ENCODE results near the gene LRRC8A. TPM values are rescaled to one million over a fixed set of nuclear protein-coding genes. Genes with fewer than 3 reads are reported as not detected.
"Not testable (repeated sequence)": the region's sequence is repeated elsewhere in the genome, so short reads cannot be mapped to it uniquely, and the experiment has no call there.

The LRRC8A gene
- total and polyA plus RNA-seq, 7 donors = 11.6 to 71.5 (median 16.4) TPM

- H3K4me3 ChIP-seq = peak overlapping the region; percentile 99
- peaks cover 8% of the 10 kb centered on the region for H3K4me1 ChIP-seq
- intact Hi-C loops (cut with DNase I) = loop anchor here in 1 of 2 donors (5.0 to 10.0 kb wide), 2 partner anchors 81 to 221 kb away; partner anchors contain the start of genes SH3GLB2 and ZDHHC12
- DNase-seq (peak in 1 of 2 donors; percentile 28), ATAC-seq (no peak)
- TF ChIP-seq CTCF (IDR thresholded peaks at IDR 0.05) = no peak
- no peak overlapping the region for H3K27ac ChIP-seq
- H3K27me3 ChIP-seq (ENCODE audit: insufficient read depth in 3 of 3, low read length in 2 of 3) = no peaks in the 10 kb centered on the region
- WGBS, 3 donors = 94 to 97% (median 96%) methylated on average over 19 of the region's 19 CpGs
- peaks cover 0 to 44% of the 10 kb centered on the region in 2 donors for H3K36me3 ChIP-seq (ENCODE audit: insufficient read depth in 1 of 2, low read depth in 1 of 2)
- H3K9me3 ChIP-seq = no peaks in the 10 kb centered on the region
Observed at GRCh38 chr9:128945798-128946501, 64.0 kb downstream of the LRRC8A start.

GRCh38 chr9:128946571-128947276 is 64.8 kb downstream of the LRRC8A start:
- ATAC-seq (peak in 3 of 4 donors; percentile 33 to 45 (median 35)), DNase-seq (peak; percentile 38 to 64)
- WGBS, 3 donors = 16 to 24% (median 17%) methylated on average over 30 of the region's 30 CpGs
- H3K9me3 ChIP-seq = no peaks in the 10 kb centered on the region
- H3K27ac ChIP-seq = peak overlapping the region; percentile 93
- no peaks in the 10 kb centered on the region for H3K27me3 ChIP-seq (ENCODE audit: insufficient read depth in 3 of 3, low read length in 2 of 3)
- no peak for TF ChIP-seq CTCF (IDR thresholded peaks at IDR 0.05)
- peaks cover 8% of the 10 kb centered on the region for H3K4me1 ChIP-seq
- H3K4me3 ChIP-seq = peak overlapping the region; percentile 99
- peaks cover 0 to 50% of the 10 kb centered on the region in 2 donors for H3K36me3 ChIP-seq (ENCODE audit: insufficient read depth in 1 of 2, low read depth in 1 of 2)
- intact Hi-C loops (cut with DNase I) = loop anchor here in 1 of 2 donors (1.0 to 10.0 kb wide), 3 partner anchors 29 to 222 kb away; partner anchors contain the start of genes SH3GLB2 and ZDHHC12

GRCh38 chr9:128947277-128947526 is 65.3 kb downstream of the LRRC8A start:
- Histone ChIP-seq H3K36me3 (ENCODE audit: insufficient read depth in 1 of 2, low read depth in 1 of 2) (peaks cover 0 to 50% of the 10 kb centered on the region in 2 donors), H3K9me3 (no peaks in the 10 kb centered on the region), H3K4me3 (peak overlapping the region; percentile 99), H3K4me1 (peaks cover 8% of the 10 kb centered on the region), H3K27ac (peak overlapping the region; percentile 93), H3K27me3 (ENCODE audit: insufficient read depth in 3 of 3, low read length in 2 of 3) (no peaks in the 10 kb centered on the region)
- intact Hi-C loops (cut with DNase I) = loop anchor here in 1 of 2 donors (1.0 to 10.0 kb wide), 3 partner anchors 30 to 222 kb away; partner anchors contain the start of genes SH3GLB2 and ZDHHC12
- DNase-seq (no peak), ATAC-seq (no peak)
- no peak for TF ChIP-seq CTCF (IDR thresholded peaks at IDR 0.05)
- WGBS, 3 donors = 0 to 2% (median 0%) methylated on average over 19 to 20 of the region's 20 CpGs

- 0 to 1% (median 1%) methylated on average over 63 to 86 of the region's 86 CpGs for WGBS, 3 donors
- Histone ChIP-seq H3K36me3 (ENCODE audit: insufficient read depth in 1 of 2, low read depth in 1 of 2) (peaks cover 0 to 55% of the 10 kb centered on the region in 2 donors), H3K4me3 (peak within 1 kb of the TSS; percentile 99), H3K27ac (peak within 1 kb of the TSS; percentile 93), H3K4me1 (peaks cover 8% of the 10 kb centered on the region), H3K9me3 (no peaks in the 10 kb centered on the region), H3K27me3 (ENCODE audit: insufficient read depth in 3 of 3, low read length in 2 of 3) (no peaks in the 10 kb centered on the region)
- DNase-seq (peak; percentile 98), ATAC-seq (peak; percentile 91 to 95 (median 92))
- TF ChIP-seq CTCF (IDR thresholded peaks at IDR 0.05) = no peak
- intact Hi-C loops (cut with DNase I) = loop anchor here in 1 of 2 donors (1.0 to 10.0 kb wide), 3 partner anchors 30 to 223 kb away; partner anchors contain the start of genes SH3GLB2 and ZDHHC12
Observed at GRCh38 chr9:128947527-128948301, 65.8 kb downstream of the LRRC8A start, which contains the start of the genes DOLK and NUP188. Gene DOLK (minus strand): TSS chr9:128947603. CDS start chr9:128947303, 300 bp downstream. Gene NUP188 (plus strand): TSS chr9:128947699. CDS start chr9:128947720, 21 bp downstream.

- not testable (repeated sequence) for H3K4me3 ChIP-seq; H3K27me3 ChIP-seq (ENCODE audit: insufficient read depth in 3 of 3, low read length in 2 of 3); ATAC-seq; H3K27ac ChIP-seq; H3K9me3 ChIP-seq; H3K4me1 ChIP-seq; DNase-seq
- H3K36me3 ChIP-seq (ENCODE audit: insufficient read depth in 1 of 2, low read depth in 1 of 2) = peaks cover 6 to 86% of the 10 kb centered on the region in 2 donors
- intact Hi-C loops (cut with DNase I) = loop anchor here in 1 of 2 donors (10.0 kb wide), 1 partner anchor 377 kb away; no protein-coding TSS in a partner anchor
- 93 to 96% (median 94%) methylated on average over 7 to 9 of the region's 9 CpGs for WGBS, 3 donors
Observed at GRCh38 chr9:128961403-128961802, 79.5 kb downstream of the LRRC8A start.

Data from psoas muscle (tissue), 8 donors.